ENCODE measurements around the gene PDGFRA.

Gene PDGFRA

DNA sequence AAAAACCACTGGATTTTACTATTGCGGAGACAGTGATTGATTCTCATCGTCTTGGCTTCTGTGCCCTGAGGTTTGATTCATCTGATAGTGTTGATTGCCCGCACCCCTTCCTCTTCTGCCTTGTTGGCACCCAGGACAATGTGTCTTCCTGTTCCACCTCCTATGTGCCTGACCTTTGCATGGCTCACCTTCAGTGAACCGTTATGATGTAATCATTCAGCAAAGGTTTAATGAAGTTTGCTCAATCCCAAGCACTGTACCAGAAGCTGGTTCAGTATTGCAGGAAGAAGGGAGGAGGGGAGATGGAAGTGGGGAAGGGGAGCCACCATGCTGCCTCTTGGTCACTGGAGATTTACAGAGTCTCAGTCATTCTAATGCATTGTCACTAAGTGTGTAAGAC, 36.3 kb downstream of the PDGFRA start:
- DNase-seq, result no peak

DNA sequence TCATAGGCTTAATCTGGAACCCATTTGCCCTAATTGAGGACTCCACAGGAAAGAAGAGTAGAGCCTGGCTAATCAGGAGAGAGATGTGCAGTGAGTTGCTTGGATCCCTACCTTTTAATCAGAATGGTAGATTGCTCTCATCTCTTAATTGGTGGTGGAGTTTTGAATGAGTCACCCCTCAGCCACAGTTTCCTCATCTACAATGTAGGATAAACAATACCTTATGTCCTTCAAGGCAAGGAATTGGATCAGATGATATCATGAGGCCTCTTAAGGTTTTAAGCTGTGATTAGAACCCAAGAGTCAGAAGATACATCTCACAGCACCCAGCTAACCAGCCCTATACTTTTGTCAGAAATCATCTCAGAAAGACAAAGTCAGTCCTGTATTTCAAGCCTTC, 39.1 kb downstream of the PDGFRA start:
- DNase-seq, result no peak

DNA sequence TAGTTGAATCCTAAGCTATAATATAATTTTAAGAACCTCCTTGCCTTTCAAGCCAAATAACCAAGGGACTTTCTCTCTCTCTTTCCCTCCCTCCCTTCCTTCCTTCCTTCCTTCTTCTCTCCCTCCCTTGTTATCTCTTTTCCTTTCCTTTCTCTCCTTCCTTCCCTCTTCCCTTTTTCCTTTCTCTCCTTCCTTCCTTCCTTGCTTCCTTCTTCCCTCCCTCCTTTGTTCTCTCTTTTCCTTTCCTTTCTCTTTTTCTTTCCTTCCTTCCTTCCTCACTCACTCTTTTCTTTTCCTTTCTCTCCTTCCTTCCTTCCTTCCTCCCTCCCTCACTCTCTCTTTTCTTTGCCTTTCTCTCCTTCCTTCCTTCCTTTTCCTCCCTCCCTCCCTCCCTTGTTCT, 42.4 kb downstream of the PDGFRA start:
- no peak for DNase-seq

DNA sequence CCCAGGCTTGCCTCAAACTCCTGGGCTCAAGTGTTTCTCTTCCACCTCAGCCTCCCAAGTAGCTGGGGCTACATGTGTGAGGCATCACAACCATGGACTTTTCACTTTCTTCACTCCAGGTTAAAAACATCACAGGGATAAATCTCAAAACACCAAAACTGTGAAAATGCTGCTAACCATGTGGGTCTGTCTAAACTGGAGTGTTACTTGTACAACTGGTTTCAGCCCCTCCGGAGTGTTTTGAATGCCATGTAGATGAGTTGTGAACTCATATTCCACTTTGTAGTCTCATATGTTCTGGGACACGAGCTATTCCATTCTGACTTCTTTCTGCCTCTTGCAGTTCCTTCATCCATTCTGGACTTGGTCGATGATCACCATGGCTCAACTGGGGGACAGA, 43.0 kb downstream of the PDGFRA start:
- DNase-seq, result no peak

DNA sequence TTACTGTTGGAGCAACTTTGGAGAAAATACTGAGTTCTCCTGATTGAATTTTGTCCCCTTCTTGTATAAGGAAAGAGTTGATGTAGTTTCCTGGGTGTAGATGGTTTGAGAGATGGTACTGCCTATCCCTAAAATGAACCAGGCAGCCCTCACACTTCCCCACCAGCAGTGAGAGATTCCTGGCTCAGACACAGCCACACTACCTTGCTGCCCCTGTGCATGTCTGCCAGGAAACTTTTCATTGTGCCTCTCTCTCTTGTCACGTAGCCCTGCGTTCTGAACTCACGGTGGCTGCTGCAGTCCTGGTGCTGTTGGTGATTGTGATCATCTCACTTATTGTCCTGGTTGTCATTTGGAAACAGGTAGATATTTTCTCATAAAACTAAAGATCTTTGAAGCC, 45.2 kb downstream of the PDGFRA start:
- no peak for DNase-seq

DNA sequence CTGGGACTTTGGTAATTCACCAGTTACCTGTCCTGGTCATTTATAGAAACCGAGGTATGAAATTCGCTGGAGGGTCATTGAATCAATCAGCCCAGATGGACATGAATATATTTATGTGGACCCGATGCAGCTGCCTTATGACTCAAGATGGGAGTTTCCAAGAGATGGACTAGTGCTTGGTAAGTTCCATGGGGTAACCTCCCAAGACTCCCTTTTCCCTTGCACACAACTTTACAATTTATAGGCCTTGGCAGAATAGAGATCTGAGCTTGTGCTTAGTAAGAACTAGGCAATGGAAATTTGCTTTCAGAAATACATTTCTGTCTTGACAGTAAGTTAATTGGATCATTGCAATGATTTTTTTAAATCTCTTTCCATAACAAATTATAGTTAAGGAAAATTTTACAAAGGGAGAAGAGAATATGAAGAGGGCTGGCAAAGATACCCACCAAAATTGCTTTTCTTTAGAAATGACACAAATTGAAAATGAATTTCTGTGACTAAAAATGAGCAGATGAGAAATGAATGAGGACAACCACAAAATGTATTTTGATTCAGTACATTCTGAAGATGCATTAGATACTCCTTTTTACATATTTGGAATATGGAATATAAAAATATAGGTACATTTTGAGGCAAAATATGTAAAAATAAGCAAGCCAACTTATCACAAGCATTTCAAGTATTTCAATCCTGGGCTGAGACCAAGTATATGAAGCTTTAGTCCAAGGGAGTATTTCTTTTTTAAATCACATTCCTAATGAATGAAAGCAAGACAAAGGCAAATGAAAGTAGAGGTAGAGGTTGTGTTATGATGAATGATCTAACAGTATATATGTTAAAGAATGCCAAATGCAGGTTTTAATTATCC, 45.9 kb downstream of the PDGFRA start:
- DNase-seq, result no peak

DNA sequence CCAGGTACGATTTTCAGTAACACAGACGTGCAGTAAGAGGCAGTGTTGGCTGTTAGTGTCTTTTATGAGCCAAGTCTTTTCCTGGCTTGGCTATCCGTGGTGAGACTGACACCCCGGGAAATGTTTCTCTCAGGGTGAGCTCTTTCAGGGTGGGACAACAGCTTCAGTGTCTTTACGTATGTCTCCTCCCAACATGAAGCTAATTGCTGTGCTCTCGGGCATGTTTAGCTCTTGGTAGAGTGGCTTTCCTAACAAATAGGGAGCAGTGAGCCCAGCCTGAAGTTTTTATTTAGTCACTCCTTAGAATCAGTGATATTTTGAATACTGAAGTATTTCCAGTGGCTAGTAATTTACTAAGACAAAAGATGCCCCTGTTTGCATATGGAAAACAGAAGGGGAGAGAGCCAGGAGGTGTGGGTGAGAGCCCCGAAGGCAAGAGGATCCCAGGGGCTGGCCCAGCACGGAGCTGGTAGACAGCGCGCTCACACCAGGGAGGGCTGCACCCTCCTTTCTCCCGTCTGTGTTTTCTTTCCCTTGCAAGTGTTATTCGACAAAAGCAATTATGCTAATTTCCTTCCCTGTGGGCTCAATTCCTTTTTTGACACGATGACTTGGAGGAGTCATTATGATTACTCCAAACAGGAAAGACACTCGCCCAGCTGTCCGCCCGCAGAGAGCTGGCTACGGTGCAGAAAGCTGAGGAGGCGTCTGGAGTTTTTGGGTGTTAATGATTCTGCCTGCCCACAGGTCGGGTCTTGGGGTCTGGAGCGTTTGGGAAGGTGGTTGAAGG, 47.7 kb downstream of the PDGFRA start:
- DNase-seq, result no peak

DNA sequence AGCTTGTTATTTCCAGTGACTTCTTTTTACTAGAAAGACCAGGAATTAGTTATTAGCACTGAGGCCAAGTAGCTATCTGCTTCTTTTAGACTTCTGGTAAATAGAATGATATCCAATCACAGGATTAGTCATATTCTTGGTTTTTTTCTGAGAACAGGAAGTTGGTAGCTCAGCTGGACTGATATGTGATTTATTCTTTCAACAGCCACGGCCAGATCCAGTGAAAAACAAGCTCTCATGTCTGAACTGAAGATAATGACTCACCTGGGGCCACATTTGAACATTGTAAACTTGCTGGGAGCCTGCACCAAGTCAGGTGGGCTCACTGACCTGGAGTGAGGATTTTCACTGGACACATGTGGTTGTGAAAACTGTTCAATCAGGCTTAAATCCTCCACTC, 48.6 kb downstream of the PDGFRA start:
- DNase-seq, result no peak

DNA sequence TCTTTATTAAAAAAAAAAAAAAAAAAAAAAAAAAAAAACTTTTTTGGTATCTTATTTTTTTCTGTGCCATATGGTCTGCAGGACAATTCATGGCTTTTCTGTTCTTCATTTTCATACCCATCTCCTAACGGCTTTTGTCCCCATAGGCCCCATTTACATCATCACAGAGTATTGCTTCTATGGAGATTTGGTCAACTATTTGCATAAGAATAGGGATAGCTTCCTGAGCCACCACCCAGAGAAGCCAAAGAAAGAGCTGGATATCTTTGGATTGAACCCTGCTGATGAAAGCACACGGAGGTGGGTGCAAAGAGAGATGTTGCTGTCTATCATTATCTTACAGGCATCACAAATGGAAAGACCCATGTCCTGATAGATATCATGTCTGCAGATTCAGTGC, 49.1 kb downstream of the PDGFRA start:
- DNase-seq, result no peak

DNA sequence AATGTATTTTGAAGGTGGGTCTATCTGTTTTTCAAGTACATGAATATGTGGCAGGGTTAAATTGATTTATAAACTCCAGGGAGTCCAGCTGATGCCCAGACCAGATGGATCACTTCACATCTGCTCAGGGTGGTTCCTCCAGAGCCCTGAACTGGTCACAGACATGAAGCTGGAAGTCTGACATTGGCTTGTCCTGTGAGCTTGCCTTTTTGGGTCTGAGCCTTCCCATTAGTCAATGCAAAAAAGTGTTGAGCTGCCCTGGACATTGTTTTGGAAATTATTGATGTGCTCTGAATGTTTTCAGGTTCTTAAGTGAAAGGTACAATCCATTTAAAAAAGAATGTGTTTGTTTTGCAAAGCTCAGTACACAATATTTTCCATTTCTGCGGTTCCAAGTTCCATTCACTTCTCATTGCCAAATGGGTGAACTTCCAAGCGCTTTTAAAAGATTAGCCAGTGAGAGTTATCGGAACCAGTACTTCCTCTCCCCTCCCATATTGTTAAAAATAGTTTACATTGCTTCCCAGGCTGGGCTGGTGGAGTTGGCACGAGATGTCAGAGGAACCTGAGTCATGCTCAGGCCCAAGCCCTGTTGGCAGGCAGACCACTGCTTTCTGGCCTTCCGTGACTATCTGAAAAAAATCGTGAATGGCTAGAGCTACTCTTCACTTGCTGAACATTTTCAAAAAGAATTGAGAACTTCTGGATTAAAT, 52.1 kb downstream of the PDGFRA start:
- DNase-seq, result no peak

DNA sequence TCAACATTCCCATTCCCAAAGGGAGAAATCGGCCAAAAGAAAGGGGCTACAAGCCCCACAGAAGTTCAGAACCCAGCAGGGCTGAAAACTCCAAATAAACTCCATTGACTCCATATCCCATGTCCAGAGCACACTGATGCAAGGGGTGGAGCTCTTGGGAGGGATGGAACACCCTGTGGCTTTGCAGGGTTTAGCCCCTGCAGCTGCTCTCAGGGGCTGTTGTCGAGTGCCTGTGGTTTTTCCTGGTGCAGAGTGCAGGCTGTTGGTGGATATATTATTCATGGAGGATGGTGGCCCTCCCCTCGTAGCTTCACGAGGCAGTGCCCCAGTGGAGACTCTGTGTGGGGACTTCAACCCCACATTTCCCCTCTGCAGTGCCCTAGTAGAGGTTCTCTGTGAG, 53.7 kb downstream of the PDGFRA start:
- DNase-seq, result no peak

DNA sequence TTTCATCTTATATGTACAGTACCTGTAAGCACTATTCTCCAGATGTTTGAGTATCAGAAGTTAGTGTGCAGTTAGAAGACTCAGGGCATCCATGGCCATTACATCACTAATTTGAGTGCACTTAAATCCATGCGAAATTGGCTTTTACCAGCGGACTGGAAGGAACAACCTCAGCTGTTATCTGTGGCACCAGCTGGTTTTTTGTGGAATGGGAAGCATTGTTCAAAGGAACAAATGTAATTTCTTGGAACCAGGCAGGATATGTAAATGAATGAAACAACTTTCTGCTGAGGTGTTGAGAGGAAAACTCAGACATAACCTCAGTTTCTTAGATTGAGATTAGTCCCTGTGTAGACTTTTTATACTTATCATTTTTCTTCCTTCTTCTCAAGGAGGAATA, 60.2 kb downstream of the PDGFRA start:
- no peak for DNase-seq

DNA sequence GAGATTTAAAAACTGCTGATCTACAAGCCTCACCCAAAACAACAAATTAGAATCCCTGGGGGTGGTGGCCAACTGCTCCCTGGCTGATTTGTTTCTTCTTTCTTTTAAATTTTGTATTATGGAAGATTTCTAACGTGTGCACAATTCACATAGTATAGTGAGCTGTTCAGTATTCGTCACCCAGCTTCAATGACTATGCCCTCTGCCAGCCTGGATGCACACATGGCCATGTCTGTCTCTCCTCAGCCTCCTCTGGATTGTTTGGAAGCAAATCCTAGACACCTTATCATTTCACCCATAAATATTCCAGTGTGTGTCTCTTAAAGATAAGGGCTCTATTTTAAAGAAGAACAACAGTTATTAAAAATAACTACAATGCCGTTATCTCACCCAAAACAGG, 61.9 kb downstream of the PDGFRA start:
- DNase-seq, result no peak

DNA sequence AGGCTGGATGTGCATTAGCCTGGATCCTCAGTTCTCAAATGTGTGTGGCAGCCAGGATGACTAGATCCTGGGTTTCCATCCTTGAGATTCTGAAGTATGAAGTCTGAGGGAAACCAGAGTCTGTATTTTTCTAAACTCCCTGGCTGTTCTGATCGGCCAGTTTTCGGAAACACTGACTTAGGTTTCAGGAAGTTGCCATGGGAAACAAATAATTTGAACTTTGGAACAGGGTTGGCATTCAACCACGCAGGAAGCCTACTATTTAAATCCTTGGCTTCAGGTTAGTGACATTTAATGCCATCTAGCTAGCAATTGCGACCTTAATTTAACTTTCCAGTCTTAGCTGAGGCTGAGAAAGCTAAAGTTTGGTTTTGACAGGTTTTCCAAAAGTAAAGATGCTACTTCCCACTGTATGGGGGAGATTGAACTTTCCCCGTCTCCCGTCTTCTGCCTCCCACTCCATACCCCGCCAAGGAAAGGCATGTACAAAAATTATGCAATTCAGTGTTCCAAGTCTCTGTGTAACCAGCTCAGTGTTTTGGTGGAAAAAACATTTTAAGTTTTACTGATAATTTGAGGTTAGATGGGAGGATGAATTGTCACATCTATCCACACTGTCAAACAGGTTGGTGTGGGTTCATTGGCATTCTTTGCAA, 67.6 kb downstream of the PDGFRA start:
- DNase-seq, result no peak

DNA sequence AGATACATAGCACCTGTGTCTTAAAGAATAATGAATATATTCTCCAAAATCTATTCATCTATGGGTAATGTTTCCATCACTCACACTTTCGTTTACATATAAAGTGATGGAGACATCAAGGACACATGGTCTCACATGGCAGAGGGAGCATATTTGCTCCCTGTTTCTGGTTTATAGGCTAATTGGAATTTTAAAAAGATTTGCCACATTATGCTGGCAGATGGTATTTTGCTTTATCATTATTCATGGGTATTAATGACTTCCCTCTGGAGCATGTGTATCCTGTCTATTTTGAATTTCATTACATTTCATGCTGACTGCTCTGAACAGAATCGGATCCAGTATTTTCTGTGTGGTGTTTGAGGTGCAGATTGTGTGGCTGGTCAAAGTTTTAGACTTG, 79.0 kb downstream of the PDGFRA start:
- DNase-seq, result no peak

DNA sequence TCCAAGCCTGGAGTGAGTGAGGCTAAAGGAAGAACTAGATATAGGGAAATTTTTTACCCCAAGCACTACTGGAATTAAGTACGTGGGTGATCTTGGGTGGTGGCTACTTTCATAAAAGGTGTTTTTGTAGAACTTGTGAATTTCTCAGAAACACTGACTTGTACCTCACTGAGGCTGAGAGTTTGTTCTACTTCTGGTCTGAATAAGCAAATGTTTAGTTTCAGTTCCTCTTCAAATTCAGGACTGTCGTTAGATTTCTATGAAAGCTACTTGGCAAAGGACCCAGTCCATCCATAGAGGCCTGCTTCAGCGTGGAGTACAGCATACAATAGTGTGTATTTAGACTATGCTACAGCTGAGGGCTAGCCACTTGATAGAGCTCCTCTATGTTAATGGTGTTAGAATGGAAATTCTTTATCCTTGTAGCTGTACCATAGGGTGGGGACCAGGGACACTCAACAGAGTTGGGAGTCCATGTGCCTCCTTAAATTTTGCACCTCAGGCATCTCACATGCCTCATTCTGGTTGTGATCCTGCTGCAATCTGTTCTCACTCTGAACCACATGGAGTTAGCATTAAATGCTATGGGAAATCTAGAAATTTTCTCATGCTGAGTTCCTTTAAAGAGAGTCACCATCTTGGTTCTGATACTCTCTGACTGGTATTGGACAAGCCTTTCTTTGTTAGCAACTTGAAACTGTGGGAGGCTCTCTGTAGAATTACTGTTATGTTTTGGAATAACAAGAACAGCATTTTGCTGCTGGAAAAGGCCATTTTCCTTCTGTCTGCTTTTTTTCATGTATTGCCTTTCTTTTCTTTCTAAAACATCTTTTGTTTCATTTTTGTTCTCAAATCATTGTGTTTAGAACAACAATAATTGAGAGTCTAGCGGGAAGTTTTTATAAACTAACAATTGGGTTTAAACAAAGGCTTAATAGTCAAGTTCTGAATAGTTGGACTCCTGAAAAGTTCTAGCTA, 86.8 kb downstream of the PDGFRA start:
- DNase-seq, result no peak

DNA sequence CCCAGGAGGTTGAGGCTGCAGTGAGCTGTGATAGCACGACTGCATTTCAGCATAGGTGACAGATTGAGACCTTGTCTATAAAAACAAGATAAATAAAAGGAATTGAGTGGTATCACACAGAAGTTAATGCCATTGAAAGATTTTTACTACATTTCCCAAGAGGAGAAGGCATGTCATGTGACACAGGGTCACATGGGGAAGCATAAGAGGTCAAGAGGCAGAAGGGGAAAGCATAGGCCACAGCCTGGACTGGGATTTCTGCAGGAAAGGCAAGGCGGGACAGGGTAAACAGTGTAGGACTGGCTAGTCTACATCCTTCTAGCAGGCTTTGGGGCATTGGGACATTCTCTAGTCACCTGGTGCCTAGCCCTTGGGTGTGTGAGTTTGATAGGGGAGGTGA, 88.6 kb downstream of the PDGFRA start:
- no peak for DNase-seq

DNA sequence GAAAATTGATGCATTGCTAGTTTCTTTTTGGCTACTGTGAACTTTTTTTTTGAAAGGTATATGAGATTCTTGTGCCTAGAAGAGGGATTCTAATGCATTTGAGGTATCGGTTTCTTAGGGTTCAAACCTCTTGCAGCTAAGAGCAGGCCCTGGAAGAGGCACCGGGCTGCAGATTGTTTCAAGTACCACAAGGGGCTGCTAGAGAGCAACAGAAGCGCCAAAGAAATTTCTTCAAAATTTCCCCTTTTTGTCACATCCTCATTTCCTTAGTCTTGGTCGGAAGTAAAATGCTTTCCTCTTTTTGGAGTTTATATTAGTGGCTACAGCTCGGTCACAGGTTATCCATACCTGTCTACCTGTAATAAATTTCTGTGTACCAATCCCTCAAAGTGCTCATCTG, 89.8 kb downstream of the PDGFRA start:
- peak; percentile 15 to 24 for DNase-seq

DNA sequence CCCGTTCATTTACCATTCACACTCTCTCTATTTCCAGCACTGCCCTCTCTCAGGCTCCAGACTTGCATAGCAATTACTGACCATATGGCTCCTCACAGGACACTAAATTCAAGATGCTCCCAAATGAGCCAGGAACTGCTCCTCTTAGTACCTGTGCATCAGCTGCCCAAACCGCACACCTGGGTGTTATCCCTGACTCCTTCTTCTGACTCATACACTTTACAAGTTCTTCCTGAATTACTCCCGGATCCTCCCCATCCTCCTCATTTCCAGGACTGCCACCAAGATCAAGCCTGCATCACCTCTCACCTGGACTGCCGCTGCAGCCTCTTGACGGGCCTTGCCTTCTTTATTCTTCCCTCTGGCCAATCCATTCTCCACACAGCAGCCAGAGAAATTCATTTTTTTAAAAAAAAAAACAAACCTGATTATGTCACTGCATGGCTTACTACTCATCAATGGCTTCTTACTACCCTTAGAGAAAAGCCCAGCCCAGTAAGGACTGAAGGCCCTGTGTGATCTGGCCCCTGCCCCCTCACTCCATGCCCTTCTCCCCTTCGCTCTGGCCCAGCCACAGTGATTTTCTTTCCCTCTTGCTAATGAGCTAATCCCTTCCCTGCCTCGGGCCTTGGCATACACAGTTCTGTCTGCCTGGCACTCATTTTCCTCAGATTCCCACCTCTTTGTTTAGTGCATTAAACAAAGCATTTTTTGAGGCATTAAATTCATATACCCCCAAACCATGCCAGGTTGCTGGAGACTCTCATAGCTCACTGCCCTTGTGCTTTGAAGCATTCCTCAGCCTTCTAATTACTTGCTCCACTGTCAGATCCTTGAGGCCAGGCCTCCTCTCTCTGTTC, 92.0 kb downstream of the PDGFRA start:
- DNase-seq, result no peak

DNA sequence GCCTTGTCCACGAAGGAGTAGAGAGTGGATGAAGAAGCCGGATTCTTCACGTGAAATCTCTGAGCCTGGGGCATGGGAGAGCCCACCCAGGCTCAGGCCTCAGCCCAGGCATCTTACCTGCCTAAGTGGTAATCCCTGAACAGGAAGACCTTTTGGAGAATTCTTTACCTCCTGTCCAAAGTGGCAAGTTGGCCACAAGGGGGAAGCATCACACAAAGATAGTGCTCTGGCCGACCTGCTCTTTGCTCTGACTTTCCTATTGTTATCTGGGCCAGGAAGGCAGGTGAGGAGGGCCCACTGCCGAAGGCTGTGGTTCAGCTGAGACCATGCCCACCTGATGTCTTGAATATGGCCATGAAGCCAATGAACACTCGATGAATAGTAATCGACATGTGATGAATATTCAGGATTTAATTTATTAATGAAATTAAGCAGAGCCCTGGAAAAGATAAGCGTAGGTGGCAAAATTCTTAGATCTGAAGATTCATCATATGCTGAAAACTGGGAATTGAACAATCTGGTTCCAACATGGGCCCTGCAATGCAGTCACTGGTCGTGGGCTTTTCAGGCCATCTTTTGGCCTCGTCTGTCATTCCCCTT, 93.8 kb downstream of the PDGFRA start:
- peak; percentile 30 to 33 for DNase-seq

Data from CD4-positive, alpha-beta T cell treated with Interleukin-4 for 1 hour (primary cell).